NK-92 (cell line): ENCODE results near the gene CSE1L.
"Not testable (repeated sequence)": the region's sequence is repeated elsewhere in the genome, so short reads cannot be mapped to it uniquely, and the experiment has no call there.

Experiments
- DNase-seq: peaks from one replicate; lab custom pipeline; 2025; ENCODE audit not compliant: unreplicated experiment; lab: John Stamatoyannopoulos, UW

Gene CSE1L

DNA sequence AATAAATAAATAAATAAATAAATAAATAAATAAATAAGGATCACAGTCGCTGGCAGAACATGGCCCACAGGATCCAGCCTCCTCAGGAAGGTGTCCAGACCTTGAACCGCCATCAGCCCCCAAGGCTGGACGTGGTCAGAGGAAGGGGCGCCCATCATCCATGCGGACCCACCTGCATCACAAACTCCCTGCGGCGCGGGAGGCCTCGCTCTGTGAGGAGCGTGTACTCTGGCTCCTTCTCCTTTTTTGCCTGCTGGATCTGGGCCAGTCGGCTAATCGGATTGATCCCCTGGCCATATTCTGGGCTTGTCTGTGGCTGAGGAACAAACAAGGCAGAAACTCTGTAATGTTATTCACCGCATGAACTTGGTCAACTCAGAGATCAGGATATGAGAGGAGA lies 76.8 kb downstream of the CSE1L start:
- no peak for DNase-seq

DNA sequence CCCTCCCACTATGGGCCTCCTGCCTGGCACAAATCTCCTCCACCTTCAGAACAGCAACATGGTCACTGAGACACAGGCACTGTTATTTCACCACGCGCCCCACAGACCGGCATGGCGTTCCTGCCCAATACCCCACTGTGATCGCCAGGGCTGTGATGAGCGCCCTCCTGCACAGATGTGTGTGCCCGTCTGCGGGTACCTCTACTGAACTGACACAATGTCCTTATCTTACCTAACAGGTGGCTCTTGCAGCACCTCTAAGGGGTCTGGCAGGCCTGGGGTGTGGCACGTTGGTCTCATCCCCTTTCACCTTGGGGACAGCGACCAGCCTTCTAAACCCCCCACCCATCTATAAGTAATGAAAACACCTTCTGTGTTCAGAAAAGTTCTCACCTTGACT lies 77.9 kb downstream of the CSE1L start:
- DNase-seq = no peak

DNA sequence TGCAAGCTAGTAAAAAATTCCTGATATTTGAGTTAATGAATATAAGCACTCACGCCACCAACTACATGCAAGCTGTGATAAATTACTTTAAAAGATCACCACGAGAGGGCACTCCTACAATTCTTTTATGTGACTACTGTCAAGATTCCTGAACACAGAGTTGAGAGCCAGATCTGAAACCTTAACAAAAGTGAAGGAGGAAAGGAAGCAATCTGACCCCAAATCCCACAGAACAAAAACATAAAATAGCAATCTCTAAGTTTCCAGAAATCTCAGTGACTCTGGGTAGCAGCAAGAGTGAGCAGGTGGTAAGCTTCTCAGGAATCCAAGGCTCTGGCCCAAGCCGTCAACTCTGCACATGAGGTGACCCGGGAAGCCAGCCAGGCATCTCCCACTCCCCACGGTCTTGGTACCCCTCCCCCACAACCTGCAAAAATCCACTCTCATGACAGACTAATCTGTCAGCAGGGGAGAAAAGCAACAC lies 86.9 kb downstream of the CSE1L start:
- DNase-seq = no peak

DNA sequence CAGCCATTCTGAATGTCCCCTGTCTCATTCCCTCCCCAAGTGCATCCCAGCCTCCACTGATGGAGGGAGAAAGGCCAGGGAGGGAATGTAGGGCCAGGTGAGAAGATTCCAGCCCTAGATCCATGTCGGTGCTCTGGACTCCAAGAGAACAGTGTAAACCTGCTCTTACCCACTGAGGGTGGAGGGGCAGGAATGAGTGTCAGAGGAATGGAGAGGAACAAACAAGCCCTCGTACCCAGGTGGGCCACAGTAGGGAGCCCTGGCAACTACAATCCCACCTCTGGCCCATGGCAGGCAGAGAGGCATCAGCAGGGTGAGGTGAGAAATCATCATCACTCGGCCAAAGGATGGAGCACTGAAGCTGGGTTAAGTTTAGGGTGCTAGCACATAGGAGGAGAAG lies 87.5 kb downstream of the CSE1L start:
- no peak for DNase-seq

DNA sequence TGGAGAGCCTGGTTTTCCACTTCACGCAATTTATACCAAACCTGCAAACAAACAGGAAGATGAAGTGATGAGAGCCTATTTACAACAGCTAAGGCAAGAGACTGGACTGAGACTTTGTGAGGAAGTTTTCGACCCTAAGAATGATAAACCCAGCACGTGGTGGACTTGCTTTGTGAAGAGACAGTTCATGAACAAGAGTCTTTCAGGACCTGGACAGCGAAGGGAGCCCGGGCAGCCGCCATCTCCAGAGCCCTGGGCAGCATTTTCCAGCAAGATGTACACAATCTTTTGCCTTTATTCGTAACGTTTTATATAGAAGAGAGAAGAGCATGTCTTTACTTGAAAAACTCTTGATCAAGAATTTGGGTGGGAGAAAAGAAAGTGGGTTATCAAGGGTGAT lies 88.7 kb downstream of the CSE1L start:
- not testable (repeated sequence) for DNase-seq

DNA sequence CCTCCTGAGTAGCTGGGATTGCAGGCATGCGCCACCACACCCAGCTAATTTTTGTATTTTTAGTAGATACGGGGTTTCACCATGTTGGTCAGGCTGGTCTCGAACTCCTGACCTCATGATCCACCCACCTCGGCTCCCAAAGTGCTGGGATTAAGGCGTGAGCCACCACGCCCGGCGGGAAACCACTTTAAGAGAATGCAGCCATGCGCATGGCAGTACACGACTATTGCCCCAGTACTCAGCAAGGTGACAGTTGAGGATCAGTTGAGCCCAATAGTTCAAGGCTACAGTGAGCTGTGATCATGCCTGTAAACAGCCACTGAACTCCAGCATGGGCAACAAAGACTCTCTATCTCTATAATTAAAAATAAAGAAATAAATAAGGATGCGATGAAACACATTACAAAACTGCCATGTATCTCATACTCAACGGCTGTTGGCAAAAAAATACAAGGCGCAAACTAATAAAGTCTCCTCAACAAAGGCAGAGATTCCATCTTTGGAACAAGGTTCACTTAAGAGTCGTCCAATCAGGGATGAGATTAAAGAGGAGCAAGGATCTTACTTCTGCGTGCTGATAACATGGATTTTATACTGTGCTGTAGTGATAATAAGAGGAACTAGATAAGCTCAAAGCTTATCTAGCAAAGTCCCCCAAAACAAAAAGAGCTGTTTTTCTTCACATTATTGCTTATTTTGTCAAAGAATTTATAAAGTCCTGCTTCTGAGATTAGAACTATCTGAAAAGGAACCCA lies 90.9 kb downstream of the CSE1L start:
- no peak for DNase-seq

DNA sequence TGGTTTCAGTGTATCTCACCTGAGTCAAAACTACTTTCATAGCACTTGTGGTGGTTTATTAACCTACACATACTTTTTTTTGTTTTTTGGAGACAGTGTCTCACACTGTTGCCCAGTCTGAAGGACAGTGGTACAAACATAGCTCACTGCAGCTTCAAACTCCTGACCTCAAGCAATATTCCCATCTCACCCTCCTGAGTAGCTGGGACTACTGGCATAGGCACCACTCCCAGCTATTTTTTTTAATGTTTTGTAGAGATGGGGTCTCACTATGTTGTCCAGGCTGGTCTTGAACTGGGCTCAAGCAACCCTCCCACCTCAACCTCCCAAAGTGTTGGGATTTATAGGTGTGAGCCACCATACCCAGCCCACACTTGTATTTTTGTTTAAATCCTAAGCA lies 92.3 kb downstream of the CSE1L start:
- DNase-seq = no peak

DNA sequence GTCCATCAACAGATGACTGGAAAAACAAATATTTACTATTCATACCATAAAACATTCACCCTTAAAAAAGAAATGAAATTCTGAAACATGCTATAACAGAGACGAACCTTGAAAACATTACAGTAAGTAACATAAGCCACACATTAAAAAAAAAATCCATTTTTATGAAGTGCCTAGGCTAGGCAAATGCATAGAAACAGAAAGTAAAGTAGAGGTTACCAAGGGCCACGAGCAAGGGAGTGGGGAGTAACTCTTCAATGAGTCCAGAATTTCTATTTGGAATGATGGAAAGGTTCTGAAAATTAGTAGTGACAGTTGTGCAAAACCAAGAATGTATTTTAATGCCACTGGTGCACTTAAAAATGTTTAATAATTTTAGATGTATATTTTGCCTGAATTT lies 94.3 kb downstream of the CSE1L start:
- DNase-seq = no peak

DNA sequence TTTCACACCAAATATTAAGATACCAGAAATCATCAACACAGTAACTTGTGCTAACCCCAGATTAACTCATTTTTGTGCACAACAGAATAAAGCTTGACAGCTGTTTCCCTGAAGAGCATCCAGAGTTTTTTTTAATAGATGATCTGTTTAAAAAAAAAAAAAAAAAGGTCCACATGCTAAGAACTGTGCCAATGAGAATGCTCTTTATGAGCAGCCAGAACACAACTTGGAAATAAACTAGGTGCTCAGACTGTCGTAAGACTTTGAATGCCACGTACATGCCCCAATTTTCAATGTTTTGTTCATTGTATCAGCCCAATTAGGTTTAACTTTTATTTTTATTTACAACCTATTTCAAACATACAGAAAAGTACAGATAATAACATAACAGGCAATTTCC lies 94.7 kb downstream of the CSE1L start:
- no peak for DNase-seq
